HepG2 (cell line): ENCODE results near the gene CBY1. TPM values are rescaled to one million over a fixed set of nuclear protein-coding genes. Genes with fewer than 3 reads are reported as not detected.

Experiments
- EEA1 ChIP-seq: sonication (generic); formaldehyde crosslinking; IDR thresholded peaks from 2 replicates; pipeline ENCODE4 v1.5.1; 2020; ENCODE audit warnings: mild to moderate bottlenecking, missing genetic modification reagents, borderline replicate concordance
- FOXJ3 ChIP-seq: sonication (generic); formaldehyde crosslinking; IDR thresholded peaks from 2 replicates; pipeline ENCODE4 v1.4.0; 2020; ENCODE audit warnings: missing genetic modification reagents, mild to moderate bottlenecking, borderline replicate concordance
- KDM5B ChIP-seq: sonication (generic); formaldehyde crosslinking; IDR thresholded peaks from 2 replicates; pipeline ENCODE4 v1.4.0; 2020; ENCODE audit warnings: missing genetic modification reagents, mild to moderate bottlenecking, borderline replicate concordance
- NFE2L1 ChIP-seq: sonication (generic); formaldehyde crosslinking; IDR thresholded peaks from 2 replicates; pipeline ENCODE4 v1.4.0; 2020; ENCODE audit warnings: missing genetic modification reagents, mild to moderate bottlenecking, borderline replicate concordance
- PAXIP1 ChIP-seq: sonication (generic); formaldehyde crosslinking; conservative IDR thresholded peaks from 2 replicates; pipeline ENCODE4 v1.4.0; 2020; ENCODE audit warnings: mild to moderate bottlenecking, missing genetic modification reagents, moderate library complexity
- STAT5B ChIP-seq: sonication (generic); formaldehyde crosslinking; IDR thresholded peaks from 2 replicates; pipeline ENCODE4 v1.4.0; 2020; ENCODE audit warnings: missing genetic modification reagents
- WIZ ChIP-seq: sonication (generic); formaldehyde crosslinking; IDR thresholded peaks from 2 replicates; pipeline ENCODE4 v1.5.1; 2020; ENCODE audit warnings: mild to moderate bottlenecking, missing genetic modification reagents
- ZBTB3 ChIP-seq: sonication (generic); formaldehyde crosslinking; IDR thresholded peaks from 2 replicates; pipeline ENCODE4 v1.4.0; 2020; ENCODE audit warnings: low read depth, mild to moderate bottlenecking, moderate library complexity, missing genetic modification reagents, borderline replicate concordance
- ZNF326 ChIP-seq: sonication (generic); formaldehyde crosslinking; IDR thresholded peaks from 2 replicates; pipeline ENCODE4 v1.4.0; 2020; ENCODE audit warnings: missing genetic modification reagents, borderline replicate concordance
- ZUFSP ChIP-seq: sonication (generic); formaldehyde crosslinking; IDR thresholded peaks from 2 replicates; pipeline ENCODE4 v1.9.0; 2021; ENCODE audit warnings: missing genetic modification reagents, mild to moderate bottlenecking, borderline replicate concordance
- polyA plus RNA-seq, 8 experiments: library from polyadenylated mRNA; depleted of rRNA in 3 of 8; stranded (reverse) in 7 of 8; unstranded in 1 of 8; fragments of >200 nt; fragmentation: Illumina TruSeq in 4 of 8; extraction: Trizol in 4 of 8; gene quantifications; 2 replicates each; pipeline versions ENCODE4 v1.2.1 to v1.2.3, GENCODE V29; 2011 to 2016; ENCODE audit warnings: low read depth in 4 of 8, missing spikeins in 1 of 8, mixed read lengths in 1 of 8; ENCODE audit not compliant: insufficient read depth in 1 of 8
- total RNA-seq, 5 experiments: library from RNA; depleted of rRNA; stranded (reverse); fragments of >200 nt; fragmentation: Illumina TruSeq; extraction: Trizol; gene quantifications; 2 replicates each; pipeline ENCODE4 v1.2.3, GENCODE V29; 2016; ENCODE audit warnings: low read depth in 1 of 5
- TF ChIP-seq, protein P1 (sequence below), 2 experiments: sonication (generic) in 1 of 2; formaldehyde crosslinking in 1 of 2; IDR thresholded peaks; 2 replicates each; pipeline versions ENCODE4 v1.5.1 to v1.6.1; 2011 to 2020; ENCODE audit warnings: borderline replicate concordance in 1 of 2, low read depth in 1 of 2, low read length in 1 of 2, mild to moderate bottlenecking in 1 of 2, missing genetic modification reagents in 1 of 2, moderate library complexity in 1 of 2
- TF ChIP-seq, protein P2 (sequence below): sonication (generic); formaldehyde crosslinking; IDR thresholded peaks from 2 replicates; pipeline ENCODE4 v1.4.0; 2020; ENCODE audit warnings: mild to moderate bottlenecking, missing genetic modification reagents

Gene CBY1
- total and polyA plus RNA-seq, 2 of the 13 experiments (the other 11 are each of a cell fraction or from before 2014, with no cell fraction given), result 19.7 to 20.3 TPM

GRCh38 chr22:38704654-38705234 lies 48.3 kb downstream of the CBY1 start (continued):
- TF ChIP-seq PAXIP1 (CRISPR knock-in tag), result 0 out of 2 replicates have a peak, but pooled peaks have one; percentile 38
- no peak for TF ChIP-seq FOXJ3
- no peak for TF ChIP-seq EEA1 (CRISPR knock-in tag)
- TF ChIP-seq, protein P1, sequence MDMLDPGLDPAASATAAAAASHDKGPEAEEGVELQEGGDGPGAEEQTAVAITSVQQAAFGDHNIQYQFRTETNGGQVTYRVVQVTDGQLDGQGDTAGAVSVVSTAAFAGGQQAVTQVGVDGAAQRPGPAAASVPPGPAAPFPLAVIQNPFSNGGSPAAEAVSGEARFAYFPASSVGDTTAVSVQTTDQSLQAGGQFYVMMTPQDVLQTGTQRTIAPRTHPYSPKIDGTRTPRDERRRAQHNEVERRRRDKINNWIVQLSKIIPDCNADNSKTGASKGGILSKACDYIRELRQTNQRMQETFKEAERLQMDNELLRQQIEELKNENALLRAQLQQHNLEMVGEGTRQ (IDR thresholded peaks at IDR 0.05; ENCODE audit: low read depth, low read length), result no peak
- TF ChIP-seq, protein P1 (CRISPR knock-in tag; IDR thresholded peaks at IDR 0.05; ENCODE audit: borderline replicate concordance), result no peak
- TF ChIP-seq STAT5B (CRISPR knock-in tag), result no peak
- no peak for TF ChIP-seq ZUFSP (CRISPR knock-in tag)
- TF ChIP-seq NFE2L1 (CRISPR knock-in tag), result no peak
- TF ChIP-seq, protein P2, sequence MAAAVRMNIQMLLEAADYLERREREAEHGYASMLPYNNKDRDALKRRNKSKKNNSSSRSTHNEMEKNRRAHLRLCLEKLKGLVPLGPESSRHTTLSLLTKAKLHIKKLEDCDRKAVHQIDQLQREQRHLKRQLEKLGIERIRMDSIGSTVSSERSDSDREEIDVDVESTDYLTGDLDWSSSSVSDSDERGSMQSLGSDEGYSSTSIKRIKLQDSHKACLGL (CRISPR knock-in tag), result no peak
- TF ChIP-seq ZBTB3 (CRISPR knock-in tag), result no peak
- TF ChIP-seq ZNF326 (CRISPR knock-in tag), result no peak
- no peak for TF ChIP-seq KDM5B (CRISPR knock-in tag)
- no peak for TF ChIP-seq WIZ
